Trophoblast cell (in vitro differentiated cells and primary cell): ENCODE measurements around the gene SRXN1.

ENCODE experiments used
- DNase-seq, 2 donors: peaks; one replicate each; pipeline ENCODE4 v3.0.0-alpha.2; 2016
- H2AFZ ChIP-seq: 2 replicates; pipeline ENCODE4 v1.6.1; 2013; ENCODE audit warnings: low read length, moderate library complexity, mild to moderate bottlenecking; ENCODE audit not compliant: insufficient read depth, poor library complexity
- H2AK5ac ChIP-seq: 2 replicates; pipeline ENCODE4 v1.6.1; 2013; ENCODE audit warnings: mild to moderate bottlenecking, low read length
- H2BK120ac ChIP-seq: 2 replicates; pipeline ENCODE4 v1.6.1; 2013; ENCODE audit warnings: low read length, mild to moderate bottlenecking, moderate library complexity; ENCODE audit not compliant: insufficient read depth, poor library complexity
- H2BK12ac ChIP-seq: 2 replicates; pipeline ENCODE4 v1.6.1; 2013; ENCODE audit warnings: mild to moderate bottlenecking, low read length, moderate library complexity
- H2BK5ac ChIP-seq: 2 replicates; pipeline ENCODE4 v1.6.1; 2013; ENCODE audit warnings: low read length, low read depth, moderate library complexity, mild to moderate bottlenecking; ENCODE audit not compliant: poor library complexity
- H3K14ac ChIP-seq: 2 replicates; pipeline ENCODE4 v1.6.1; 2013; ENCODE audit warnings: mild to moderate bottlenecking, low read length
- H3K18ac ChIP-seq: 2 replicates; pipeline ENCODE4 v1.6.1; 2013; ENCODE audit warnings: mild to moderate bottlenecking, low read length
- H3K23ac ChIP-seq: 2 replicates; pipeline ENCODE4 v1.6.1; 2013; ENCODE audit warnings: low read length
- H3K27ac ChIP-seq: 2 replicates; pipeline ENCODE4 v1.5.1; 2013; ENCODE audit warnings: low read depth, mild to moderate bottlenecking, inconsistent platforms, low read length, moderate library complexity
- H3K27me3 ChIP-seq: 2 replicates; pipeline ENCODE4 v1.6.1; 2013; ENCODE audit warnings: inconsistent platforms, mild to moderate bottlenecking, low read length, moderate library complexity; ENCODE audit not compliant: insufficient read depth
- H3K36me3 ChIP-seq, 2 experiments: 1 replicate in 1 of 2; 2 replicates in 1 of 2; pipeline ENCODE4 v1.6.1; 2013; ENCODE audit warnings: low read length in 2 of 2, mild to moderate bottlenecking in 2 of 2, moderate library complexity in 1 of 2; ENCODE audit not compliant: insufficient read depth in 2 of 2, control insufficient read depth in 1 of 2
- H3K4ac ChIP-seq: 2 replicates; pipeline ENCODE4 v1.6.1; 2013; ENCODE audit warnings: low read depth, mild to moderate bottlenecking, low read length, moderate library complexity
- H3K4me1 ChIP-seq, 2 experiments: 1 replicate in 1 of 2; 2 replicates in 1 of 2; pipeline ENCODE4 v1.6.1; 2013; ENCODE audit warnings: low read length in 2 of 2, mild to moderate bottlenecking in 2 of 2, moderate library complexity in 1 of 2; ENCODE audit not compliant: insufficient read depth in 2 of 2, control insufficient read depth in 1 of 2
- H3K4me2 ChIP-seq: 2 replicates; pipeline ENCODE4 v1.6.1; 2013; ENCODE audit warnings: inconsistent platforms, mild to moderate bottlenecking, low read length, moderate library complexity
- H3K4me3 ChIP-seq: 2 replicates; pipeline ENCODE4 v1.5.1; 2013; ENCODE audit warnings: mild to moderate bottlenecking, low read depth, low read length, inconsistent platforms
- H3K79me1 ChIP-seq: one replicate; pipeline ENCODE4 v1.6.1; 2013; ENCODE audit warnings: low read length
- H3K79me2 ChIP-seq: 2 replicates; pipeline ENCODE4 v1.6.1; 2013; ENCODE audit warnings: low read length, mild to moderate bottlenecking; ENCODE audit not compliant: control insufficient read depth, insufficient read depth, poor library complexity
- H3K9ac ChIP-seq: 2 replicates; pipeline ENCODE4 v1.6.1; 2013; ENCODE audit warnings: mild to moderate bottlenecking, low read length
- H3K9me3 ChIP-seq: 2 replicates; pipeline ENCODE4 v1.6.1; 2013; ENCODE audit warnings: low read depth, mild to moderate bottlenecking, control low read depth, inconsistent platforms, low read length; ENCODE audit not compliant: insufficient read depth
- H4K12ac ChIP-seq: 2 replicates; pipeline ENCODE4 v1.6.1; 2013; ENCODE audit warnings: low read depth, mild to moderate bottlenecking, low read length, moderate library complexity
- H4K8ac ChIP-seq: 2 replicates; pipeline ENCODE4 v1.6.1; 2013; ENCODE audit warnings: low read depth, mild to moderate bottlenecking, low read length, moderate library complexity
- H4K91ac ChIP-seq: one replicate; pipeline ENCODE4 v1.6.1; 2013; ENCODE audit warnings: low read depth, mild to moderate bottlenecking, low read length, moderate library complexity
- WGBS: extraction: QIAGEN DNeasy Blood & Tissue Kit; methylation state at CpG from one replicate; pipeline ENCODE4 v1.1.7; 2013; ENCODE audit warnings: missing lambda C conversion rate; ENCODE audit not compliant: insufficient read length, insufficient coverage; ENCODE audit errors: extremely low coverage; 5-methylcytosine and 5-hydroxymethylcytosine counted together

Gene SRXN1

DNA sequence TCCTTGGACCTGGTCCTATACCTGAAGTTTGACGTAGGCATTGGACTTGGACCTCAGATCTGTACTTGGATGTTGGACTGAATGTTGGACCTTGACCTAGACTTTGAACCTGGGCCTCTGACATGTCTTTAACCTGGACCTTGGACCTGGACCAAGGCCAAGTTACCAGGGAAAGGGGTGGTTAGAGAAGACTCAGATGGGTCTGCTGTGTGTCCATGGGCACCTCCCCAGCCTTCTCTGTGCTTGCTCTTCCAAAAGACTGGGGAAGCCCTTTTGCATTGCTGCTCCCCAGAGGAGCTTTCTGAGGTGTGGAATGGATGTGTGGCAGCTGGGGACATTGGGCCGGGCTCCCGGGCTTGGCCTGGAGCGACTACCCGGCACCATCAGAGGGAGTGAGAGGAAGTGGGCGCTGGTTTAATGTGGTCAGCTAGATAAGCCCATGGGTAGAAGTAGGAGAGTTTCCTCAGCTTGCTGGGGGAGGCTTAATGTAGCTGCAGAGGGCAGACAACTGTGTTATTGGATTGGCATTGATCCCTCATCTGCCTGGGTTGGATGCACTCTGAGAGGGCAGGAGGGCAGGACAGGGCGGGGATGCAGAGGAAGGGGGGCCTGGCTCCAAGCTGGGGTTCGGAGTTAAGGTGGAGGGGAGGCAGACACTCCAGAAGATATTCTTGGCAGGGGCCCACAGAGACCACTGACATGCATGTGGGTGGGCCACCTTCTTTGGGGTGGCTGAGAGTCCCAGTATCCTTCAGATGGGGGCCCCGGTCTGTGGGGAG, 18.4 kb upstream of the SRXN1 start:
- no peak overlapping the region for H2AK5ac ChIP-seq
- no CpG with 5 or more reads among the region's 9 CpGs for WGBS
- H3K9me3 ChIP-seq = peaks cover 9% of the 10 kb centered on the region
- H2AFZ ChIP-seq = no peak overlapping the region
- H3K79me2 ChIP-seq = no peaks in the 10 kb centered on the region
- no peak overlapping the region for H2BK5ac ChIP-seq
- H4K91ac ChIP-seq = no peak overlapping the region
- H4K8ac ChIP-seq = no peak overlapping the region
- no peak for DNase-seq
- no peak overlapping the region for H2BK120ac ChIP-seq
- H3K79me1 ChIP-seq = no peaks in the 10 kb centered on the region
- no peak overlapping the region for H3K4me2 ChIP-seq
- H3K36me3 ChIP-seq = no peaks in the 10 kb centered on the region
- no peak overlapping the region for H3K4ac ChIP-seq
- H3K4me3 ChIP-seq = no peak overlapping the region
- H3K18ac ChIP-seq = no peak overlapping the region
- peaks cover 0 to 3% of the 10 kb centered on the region in 2 experiments for H3K4me1 ChIP-seq
- H3K27me3 ChIP-seq = peaks cover 24% of the 10 kb centered on the region
- H4K12ac ChIP-seq = no peak overlapping the region
- H3K23ac ChIP-seq = no peak overlapping the region
- H3K27ac ChIP-seq = no peak overlapping the region
- no peak overlapping the region for H3K9ac ChIP-seq
- H2BK12ac ChIP-seq = no peak overlapping the region
- H3K14ac ChIP-seq = no peak overlapping the region

DNA sequence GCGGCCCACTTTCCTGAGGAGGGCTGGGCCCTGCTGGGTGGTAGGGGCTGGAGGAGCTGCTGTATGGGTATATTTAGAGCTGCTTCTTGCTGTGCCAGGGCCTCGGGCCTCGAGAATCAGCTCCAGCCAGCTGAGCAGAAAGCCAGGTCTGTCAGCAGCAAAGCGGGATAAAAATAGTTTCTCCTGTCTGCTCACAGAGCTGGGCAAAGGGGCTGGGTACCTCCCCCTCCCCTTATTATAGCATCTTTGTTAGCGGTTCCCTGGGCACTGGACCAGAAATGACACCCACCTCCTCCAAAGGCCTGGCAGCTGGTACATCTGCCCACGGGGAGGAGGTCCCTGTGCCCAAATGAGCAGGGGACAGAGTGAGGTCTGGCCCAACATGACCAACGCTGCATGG, 16.6 kb upstream of the SRXN1 start:
- no peak for DNase-seq
- whole genome bisulfite sequencing = no CpG with 5 or more reads among the region's 7 CpGs
- H4K91ac ChIP-seq = no peak overlapping the region

DNA sequence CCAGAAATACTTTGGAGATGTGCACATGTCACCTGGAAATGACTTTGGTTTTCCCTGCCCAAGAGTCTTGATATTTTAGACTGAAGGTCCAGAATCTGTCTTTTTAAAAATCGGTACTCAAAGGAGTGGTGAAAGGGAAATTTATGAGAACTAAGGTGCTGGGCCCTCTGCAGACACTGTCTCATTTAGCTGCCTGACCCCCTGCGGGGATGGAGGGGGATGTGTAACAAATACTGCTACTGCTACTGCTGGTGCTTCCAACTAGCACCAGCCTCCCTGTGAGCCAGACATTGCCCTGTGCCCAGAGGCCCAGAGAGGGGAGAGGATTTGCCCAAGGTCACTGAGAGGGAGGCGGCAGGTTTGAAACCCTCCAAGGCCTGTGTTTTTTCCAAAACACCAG, 15.6 kb upstream of the SRXN1 start:
- H3K23ac ChIP-seq = no peak overlapping the region
- H3K4me1 ChIP-seq = no peaks in the 10 kb centered on the region
- H3K27ac ChIP-seq = no peak overlapping the region
- H3K36me3 ChIP-seq = no peaks in the 10 kb centered on the region
- H4K12ac ChIP-seq = no peak overlapping the region
- H3K9me3 ChIP-seq = peaks cover 8% of the 10 kb centered on the region
- DNase-seq = no peak
- H4K8ac ChIP-seq = no peak overlapping the region
- no peak overlapping the region for H3K4me2 ChIP-seq
- H4K91ac ChIP-seq = no peak overlapping the region
- H2AFZ ChIP-seq = no peak overlapping the region
- no peak overlapping the region for H3K14ac ChIP-seq
- H3K9ac ChIP-seq = no peak overlapping the region
- no peak overlapping the region for H3K18ac ChIP-seq
- H3K4me3 ChIP-seq = no peak overlapping the region
- no peaks in the 10 kb centered on the region for H3K79me2 ChIP-seq
- WGBS = no CpG with 5 or more reads among the region's 3 CpGs
- H2BK120ac ChIP-seq = no peak overlapping the region
- H3K4ac ChIP-seq = no peak overlapping the region
- H2BK5ac ChIP-seq = no peak overlapping the region
- H2BK12ac ChIP-seq = no peak overlapping the region
- H2AK5ac ChIP-seq = no peak overlapping the region
- no peaks in the 10 kb centered on the region for H3K79me1 ChIP-seq
- peaks cover 3% of the 10 kb centered on the region for H3K27me3 ChIP-seq

More for the DNA sequence above, 16.6 kb upstream of the SRXN1 start:
- Histone ChIP-seq H4K12ac (no peak overlapping the region), H3K4me2 (no peak overlapping the region), H3K4me1 (no peaks in the 10 kb centered on the region), H2BK120ac (no peak overlapping the region), H3K79me2 (no peaks in the 10 kb centered on the region), H3K18ac (no peak overlapping the region), H3K14ac (no peak overlapping the region), H2AK5ac (no peak overlapping the region), H3K27ac (no peak overlapping the region), H3K23ac (no peak overlapping the region), H2AFZ (no peak overlapping the region), H3K9ac (no peak overlapping the region), H4K8ac (no peak overlapping the region), H2BK12ac (no peak overlapping the region), H3K4ac (no peak overlapping the region), H3K4me3 (no peak overlapping the region), H3K9me3 (peaks cover 3% of the 10 kb centered on the region), H3K79me1 (no peaks in the 10 kb centered on the region), H3K36me3 (no peaks in the 10 kb centered on the region), H3K27me3 (peaks cover 9% of the 10 kb centered on the region), H2BK5ac (no peak overlapping the region)

DNA sequence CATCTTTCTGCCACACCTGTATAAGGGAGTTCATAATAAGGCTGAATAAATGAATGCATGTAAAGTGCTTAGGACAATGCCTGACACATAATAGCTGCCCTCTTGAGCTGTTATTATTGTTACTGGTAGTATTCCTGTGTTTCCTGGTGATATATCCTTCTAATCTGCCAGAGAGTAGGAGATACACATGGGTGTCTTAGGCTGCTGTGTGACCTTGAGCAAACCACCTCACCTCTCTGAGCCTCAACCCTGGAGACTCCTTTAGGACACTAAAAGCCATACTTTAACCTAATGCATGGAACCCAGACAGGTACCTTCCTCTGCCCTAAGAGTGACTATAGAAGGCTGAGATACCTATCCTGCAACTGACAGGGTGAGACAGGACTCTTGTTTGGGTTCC, 15.1 kb upstream of the SRXN1 start:
- Histone ChIP-seq H3K4me2 (no peak overlapping the region), H3K36me3 (no peaks in the 10 kb centered on the region), H3K9me3 (peaks cover 7% of the 10 kb centered on the region), H3K4me1 (no peaks in the 10 kb centered on the region), H2BK120ac (no peak overlapping the region), H2BK12ac (no peak overlapping the region), H4K12ac (no peak overlapping the region), H3K23ac (no peak overlapping the region), H2BK5ac (no peak overlapping the region), H3K4ac (no peak overlapping the region), H3K4me3 (no peak overlapping the region), H2AK5ac (no peak overlapping the region), H3K27me3 (peaks cover 3% of the 10 kb centered on the region), H3K79me1 (no peaks in the 10 kb centered on the region), H3K9ac (no peak overlapping the region), H4K91ac (no peak overlapping the region), H3K79me2 (no peaks in the 10 kb centered on the region), H3K27ac (no peak overlapping the region), H4K8ac (no peak overlapping the region), H3K18ac (no peak overlapping the region), H3K14ac (no peak overlapping the region), H2AFZ (no peak overlapping the region)
- no peak for DNase-seq
